Loucy (cell line): ENCODE measurements around the gene HOXC12.

Source experiments
- EZH2phosphoT487 ChIP-seq: fragments of 200-600 bp; IDR thresholded peaks from 2 replicates; pipeline ENCODE4 v1.6.1; 2018; ENCODE audit warnings: antibody characterized with exemption, mild to moderate bottlenecking, moderate library complexity, borderline replicate concordance
- TF ChIP-seq, protein P1 (sequence below): fragments of 200-600 bp; sonication (generic); conservative IDR thresholded peaks from 2 replicates; pipeline ENCODE4 v1.5.1; 2014; ENCODE audit warnings: mild to moderate bottlenecking, antibody characterized with exemption, low read length

- TF ChIP-seq, protein P1, sequence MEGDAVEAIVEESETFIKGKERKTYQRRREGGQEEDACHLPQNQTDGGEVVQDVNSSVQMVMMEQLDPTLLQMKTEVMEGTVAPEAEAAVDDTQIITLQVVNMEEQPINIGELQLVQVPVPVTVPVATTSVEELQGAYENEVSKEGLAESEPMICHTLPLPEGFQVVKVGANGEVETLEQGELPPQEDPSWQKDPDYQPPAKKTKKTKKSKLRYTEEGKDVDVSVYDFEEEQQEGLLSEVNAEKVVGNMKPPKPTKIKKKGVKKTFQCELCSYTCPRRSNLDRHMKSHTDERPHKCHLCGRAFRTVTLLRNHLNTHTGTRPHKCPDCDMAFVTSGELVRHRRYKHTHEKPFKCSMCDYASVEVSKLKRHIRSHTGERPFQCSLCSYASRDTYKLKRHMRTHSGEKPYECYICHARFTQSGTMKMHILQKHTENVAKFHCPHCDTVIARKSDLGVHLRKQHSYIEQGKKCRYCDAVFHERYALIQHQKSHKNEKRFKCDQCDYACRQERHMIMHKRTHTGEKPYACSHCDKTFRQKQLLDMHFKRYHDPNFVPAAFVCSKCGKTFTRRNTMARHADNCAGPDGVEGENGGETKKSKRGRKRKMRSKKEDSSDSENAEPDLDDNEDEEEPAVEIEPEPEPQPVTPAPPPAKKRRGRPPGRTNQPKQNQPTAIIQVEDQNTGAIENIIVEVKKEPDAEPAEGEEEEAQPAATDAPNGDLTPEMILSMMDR, result no peak
- no peak for TF ChIP-seq EZH2phosphoT487
These were observed 22.3 kb downstream of the HOXC12 start for GRCh38 chr12:53976823-53977595.
